ACC112 (cell line): ENCODE data around the gene CCR9.

Experiments used
- H2AFZ ChIP-seq: fragments of 200-600 bp; sonication (generic); one replicate; pipeline ENCODE4 v1.6.0; 2017; ENCODE audit warnings: antibody characterized with exemption, low read length; ENCODE audit not compliant: unreplicated experiment
- H3K27ac ChIP-seq: fragments of 200-600 bp; sonication (generic); 2 replicates; pipeline ENCODE4 v1.5.1; 2014; ENCODE audit warnings: low read depth, mild to moderate bottlenecking, antibody characterized with exemption, low read length, moderate library complexity
- H3K27me3 ChIP-seq: fragments of 200-600 bp; sonication (generic); 2 replicates; pipeline ENCODE4 v1.6.1; 2014; ENCODE audit warnings: mild to moderate bottlenecking, antibody characterized with exemption, low read length, moderate library complexity, mixed read lengths; ENCODE audit not compliant: insufficient read depth
- H3K36me3 ChIP-seq: fragments of 200-600 bp; sonication (generic); 2 replicates; pipeline ENCODE4 v1.6.1; 2016; ENCODE audit warnings: mild to moderate bottlenecking, antibody characterized with exemption, low read length, moderate library complexity, mixed read lengths; ENCODE audit not compliant: insufficient read depth
- H3K4me1 ChIP-seq: fragments of 200-600 bp; sonication (generic); one replicate; pipeline ENCODE4 v1.6.1; 2016; ENCODE audit warnings: low read length, mixed read lengths; ENCODE audit not compliant: insufficient read depth, unreplicated experiment, control insufficient read depth
- H3K4me3 ChIP-seq: fragments of 200-600 bp; sonication (generic); 2 replicates; pipeline ENCODE4 v1.5.1; 2014; ENCODE audit warnings: mild to moderate bottlenecking, low read depth, low read length
- H3K79me2 ChIP-seq: fragments of 200-600 bp; sonication (generic); one replicate; pipeline ENCODE4 v1.6.0; 2016; ENCODE audit warnings: low read length; ENCODE audit not compliant: control insufficient read depth, unreplicated experiment, insufficient read depth

The CCR9 gene

GRCh38 chr3:45937206-45938042 is 51.1 kb downstream of the CCR9 start:
- Histone ChIP-seq H3K27me3 (no peaks in the 10 kb centered on the region), H3K79me2 (no peaks in the 10 kb centered on the region), H3K4me1 (peaks cover 7% of the 10 kb centered on the region), H3K27ac (no peak overlapping the region), H3K4me3 (no peak overlapping the region), H3K36me3 (peaks cover 6% of the 10 kb centered on the region; the same call in 1 of the 2 replicates), H2AFZ (no peak overlapping the region)

- H3K79me2 ChIP-seq, result no peaks in the 10 kb centered on the region
- peaks cover 6% of the 10 kb centered on the region; the same call in 1 of the 2 replicates for H3K36me3 ChIP-seq
- H2AFZ ChIP-seq, result no peak overlapping the region
- H3K4me1 ChIP-seq, result peaks cover 7% of the 10 kb centered on the region
- H3K27ac ChIP-seq, result no peak overlapping the region
- H3K27me3 ChIP-seq, result no peaks in the 10 kb centered on the region
- H3K4me3 ChIP-seq, result no peak overlapping the region
Observed at GRCh38 chr3:45938043-45938435, 51.7 kb downstream of the CCR9 start.

- H3K36me3 ChIP-seq, result peaks cover 6% of the 10 kb centered on the region; the same call in 1 of the 2 replicates
- no peak overlapping the region for H3K4me3 ChIP-seq
- H3K27me3 ChIP-seq, result no peaks in the 10 kb centered on the region
- peaks cover 7% of the 10 kb centered on the region for H3K4me1 ChIP-seq
- no peak overlapping the region for H3K27ac ChIP-seq
- H3K79me2 ChIP-seq, result no peaks in the 10 kb centered on the region
- H2AFZ ChIP-seq, result no peak overlapping the region
Observed at GRCh38 chr3:45938864-45939263, 52.5 kb downstream of the CCR9 start.

- Histone ChIP-seq H3K4me1 (peaks cover 7% of the 10 kb centered on the region), H3K79me2 (no peaks in the 10 kb centered on the region), H2AFZ (no peak overlapping the region), H3K36me3 (peaks cover 6% of the 10 kb centered on the region; the same call in 1 of the 2 replicates), H3K27ac (no peak overlapping the region), H3K27me3 (no peaks in the 10 kb centered on the region), H3K4me3 (no peak overlapping the region)
Observed at GRCh38 chr3:45939341-45939771, 53.0 kb downstream of the CCR9 start.

- H3K4me1 ChIP-seq, result peaks cover 7% of the 10 kb centered on the region
- H3K27me3 ChIP-seq, result no peaks in the 10 kb centered on the region
- no peak overlapping the region for H3K4me3 ChIP-seq
- no peak overlapping the region for H3K27ac ChIP-seq
- H3K79me2 ChIP-seq, result no peaks in the 10 kb centered on the region
- peaks cover under 1% of the 10 kb centered on the region; the same call in 1 of the 2 replicates for H3K36me3 ChIP-seq
- H2AFZ ChIP-seq, result no peak overlapping the region
Observed at GRCh38 chr3:45940004-45940780, 53.8 kb downstream of the CCR9 start.

GRCh38 chr3:45940781-45941365 is 54.5 kb downstream of the CCR9 start:
- Histone ChIP-seq H3K27ac (no peak overlapping the region), H2AFZ (no peak overlapping the region), H3K36me3 (no peaks in the 10 kb centered on the region; the same call in 1 of the 2 replicates), H3K4me3 (no peak overlapping the region), H3K27me3 (no peaks in the 10 kb centered on the region), H3K79me2 (no peaks in the 10 kb centered on the region), H3K4me1 (peaks cover 7% of the 10 kb centered on the region)

GRCh38 chr3:45942051-45942825 is 55.9 kb downstream of the CCR9 start:
- no peak overlapping the region for H3K27ac ChIP-seq
- peaks cover 7% of the 10 kb centered on the region for H3K4me1 ChIP-seq
- no peak overlapping the region for H2AFZ ChIP-seq
- no peaks in the 10 kb centered on the region for H3K27me3 ChIP-seq
- H3K4me3 ChIP-seq, result no peak overlapping the region
- no peaks in the 10 kb centered on the region for H3K79me2 ChIP-seq
- H3K36me3 ChIP-seq, result peaks cover 8% of the 10 kb centered on the region; the same call in 1 of the 2 replicates

- Histone ChIP-seq H2AFZ (no peak within 1 kb of the TSS), H3K27me3 (no peaks in the 10 kb centered on the region), H3K79me2 (no peaks in the 10 kb centered on the region), H3K4me3 (no peak within 1 kb of the TSS), H3K27ac (no peak within 1 kb of the TSS), H3K4me1 (peaks cover 7% of the 10 kb centered on the region), H3K36me3 (peaks cover 19% of the 10 kb centered on the region; the same call in 1 of the 2 replicates)
Observed at GRCh38 chr3:45943207-45943846, 57.0 kb downstream of the CCR9 start, which contains the start of gene CXCR6. Gene CXCR6 (plus strand): TSS chr3:45943464. CDS start chr3:45946482, 3,018 bp downstream.

- Histone ChIP-seq H3K4me3 (no peak overlapping the region), H3K27me3 (no peaks in the 10 kb centered on the region), H3K36me3 (peaks cover 20% of the 10 kb centered on the region; the same call in 1 of the 2 replicates), H2AFZ (no peak overlapping the region), H3K79me2 (no peaks in the 10 kb centered on the region), H3K27ac (no peak overlapping the region), H3K4me1 (no peaks in the 10 kb centered on the region)
Observed at GRCh38 chr3:45944830-45945620, 58.7 kb downstream of the CCR9 start.
